ENCODE measurements around the gene VWA3B. TPM values are rescaled to one million over a fixed set of nuclear protein-coding genes. Genes with fewer than 3 reads are reported as not detected.

Gene VWA3B
- total and polyA plus RNA-seq, 2 of the 4 experiments (the other 2 are of a cell fraction), result not detected

- Histone ChIP-seq H2BK15ac (ENCODE audit: low read depth, low read length) (no peak overlapping the region), H3K4ac (ENCODE audit: low read depth, low read length) (no peak overlapping the region), H3K9me1 (ENCODE audit: insufficient read depth, low read length) (no peaks in the 10 kb centered on the region), H3K27ac (ENCODE audit: insufficient read depth, low read length) (no peak overlapping the region), H2AK9ac (replicated peaks; ENCODE audit: low read depth, low read length, poor library complexity) (no peak overlapping the region), H3K14ac (replicated peaks; ENCODE audit: low read depth, low read length) (no peak overlapping the region), H4K91ac (ENCODE audit: insufficient read depth, low read depth, low read length) (no peak overlapping the region), H4K8ac (ENCODE audit: low read depth in 2 of 2, low read length in 2 of 2) (no peak overlapping the region), H3K4me3 (ENCODE audit: insufficient read depth, low read depth, low read length) (no peak overlapping the region), H3K9ac (ENCODE audit: low read depth, low read length) (no peak overlapping the region), H3K36me3 (ENCODE audit: control insufficient read depth, insufficient read depth, low read length) (no peaks in the 10 kb centered on the region), H2AK5ac (ENCODE audit: low read depth, low read length) (no peak overlapping the region), H4K5ac (ENCODE audit: low read depth, low read length) (no peak overlapping the region), H2BK5ac (ENCODE audit: low read depth, low read length, poor library complexity, severe bottlenecking) (no peak overlapping the region), H2BK20ac (ENCODE audit: low read depth, low read length) (no peak overlapping the region), H3K9me3 (ENCODE audit: control insufficient read depth, insufficient read depth, low read length) (no peaks in the 10 kb centered on the region), H3K18ac (ENCODE audit: low read depth, low read length) (no peak overlapping the region), H3K56ac (ENCODE audit: extremely low read depth, insufficient read depth, low read length) (no peak overlapping the region), H2AFZ (replicated peaks; ENCODE audit: low read length, poor library complexity) (no peak overlapping the region), H2BK120ac (ENCODE audit: low read depth, low read length) (no peak overlapping the region), H3K4me1 (ENCODE audit: control insufficient read depth, insufficient read depth, low read length) (no peaks in the 10 kb centered on the region), H3K23ac (ENCODE audit: low read depth, low read length) (no peak overlapping the region), H3K27me3 (ENCODE audit: control insufficient read depth, insufficient read depth, low read length) (peaks cover 24% of the 10 kb centered on the region), H4K20me1 (ENCODE audit: insufficient read depth, low read length) (no peaks in the 10 kb centered on the region), H3K4me2 (ENCODE audit: low read depth, low read length) (no peak overlapping the region), H3K79me1 (ENCODE audit: low read depth in 1 of 2, low read length in 2 of 2) (no peaks in the 10 kb centered on the region)
- in situ Hi-C loops (cut with MboI; ENCODE audit: low sequenced_read_pairs) (no loop called here), intact Hi-C loops (cut with micrococcal nuclease) (no loop called here), dilution Hi-C loops (cut with HindIII; ENCODE audit: low sequenced_read_pairs, unreplicated experiment) (no loop called here)
- ChIA-PET CTCF (no interaction called here), POLR2A (ENCODE audit: unreplicated experiment) (no interaction called here)
- TF ChIP-seq USF2 (IDR thresholded peaks at IDR 0.05; ENCODE audit: low read depth, low read length) (no peak), BHLHE40 (IDR thresholded peaks at IDR 0.05; ENCODE audit: low read depth, low read length) (no peak), RFX5 (IDR thresholded peaks at IDR 0.05; ENCODE audit: low read depth, low read length) (no peak), RAD21 (IDR thresholded peaks at IDR 0.05; ENCODE audit: low read length) (no peak), ELK1 (IDR thresholded peaks at IDR 0.05; ENCODE audit: borderline replicate concordance, low read depth, low read length) (no peak)
- TF ChIP-seq, protein P1, sequence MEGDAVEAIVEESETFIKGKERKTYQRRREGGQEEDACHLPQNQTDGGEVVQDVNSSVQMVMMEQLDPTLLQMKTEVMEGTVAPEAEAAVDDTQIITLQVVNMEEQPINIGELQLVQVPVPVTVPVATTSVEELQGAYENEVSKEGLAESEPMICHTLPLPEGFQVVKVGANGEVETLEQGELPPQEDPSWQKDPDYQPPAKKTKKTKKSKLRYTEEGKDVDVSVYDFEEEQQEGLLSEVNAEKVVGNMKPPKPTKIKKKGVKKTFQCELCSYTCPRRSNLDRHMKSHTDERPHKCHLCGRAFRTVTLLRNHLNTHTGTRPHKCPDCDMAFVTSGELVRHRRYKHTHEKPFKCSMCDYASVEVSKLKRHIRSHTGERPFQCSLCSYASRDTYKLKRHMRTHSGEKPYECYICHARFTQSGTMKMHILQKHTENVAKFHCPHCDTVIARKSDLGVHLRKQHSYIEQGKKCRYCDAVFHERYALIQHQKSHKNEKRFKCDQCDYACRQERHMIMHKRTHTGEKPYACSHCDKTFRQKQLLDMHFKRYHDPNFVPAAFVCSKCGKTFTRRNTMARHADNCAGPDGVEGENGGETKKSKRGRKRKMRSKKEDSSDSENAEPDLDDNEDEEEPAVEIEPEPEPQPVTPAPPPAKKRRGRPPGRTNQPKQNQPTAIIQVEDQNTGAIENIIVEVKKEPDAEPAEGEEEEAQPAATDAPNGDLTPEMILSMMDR (conservative IDR thresholded peaks at IDR 0.05; ENCODE audit: low read depth, low read length), result no peak
- no TSS peak for BruUV-seq (replicated peaks)
- ATAC-seq (ENCODE audit: low read depth) (no peak), DNase-seq (no peak)
- no CpG with 5 or more reads among the region's 3 CpGs for WGBS, 2 experiments (ENCODE audit: extremely low coverage in 2 of 2, insufficient read length in 1 of 2)
These were observed 94.4 kb downstream of the VWA3B start for GRCh38 chr2:98181346-98181745.

All from IMR-90 (cell line).